ENCODE data around the gene PRODH2.
A peak's percentile ranks its signal among the peaks of the same experiment; 100 is the strongest.
"Not testable (repeated sequence)": the region's sequence is repeated elsewhere in the genome, so short reads cannot be mapped to it uniquely, and the experiment has no call there.

The PRODH2 gene

GRCh38 chr19:35848486-35848885 lies 35.8 kb upstream of the PRODH2 start:
- Mint-ChIP-seq H3K27ac (no peak overlapping the region), H3K36me3 (peaks cover 3% of the 10 kb centered on the region), H3K4me3 (no peak overlapping the region), H3K27me3 (peaks cover 99% of the 10 kb centered on the region), H3K9me3 (no peaks in the 10 kb centered on the region), H3K4me1 (peaks cover 15% of the 10 kb centered on the region)
- DNase-seq = no peak
- CTCF ChIA-PET = no interaction called here

DNA sequence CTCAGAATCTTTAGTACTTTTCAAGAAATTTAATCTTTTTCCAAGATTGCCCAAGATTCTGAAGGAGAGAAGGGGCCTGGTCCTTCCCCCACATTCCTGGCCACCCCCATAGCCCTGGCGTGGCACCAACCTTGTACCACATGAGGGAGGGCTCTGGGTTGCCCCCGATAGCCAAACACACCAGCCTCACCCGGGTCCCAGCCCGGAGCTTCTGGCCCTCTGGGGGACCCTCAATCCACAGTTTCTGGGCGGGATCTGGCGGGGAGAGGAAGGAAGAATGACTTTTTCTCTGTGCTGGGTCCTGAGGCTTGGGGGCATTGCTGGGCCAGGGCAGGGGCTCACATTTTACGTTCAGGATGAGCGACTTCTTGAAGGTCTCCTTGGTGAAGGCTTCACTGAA lies 35.3 kb upstream of the PRODH2 start:
- Mint-ChIP-seq H3K9me3 (no peaks in the 10 kb centered on the region), H3K36me3 (peaks cover 3% of the 10 kb centered on the region), H3K4me1 (peaks cover 15% of the 10 kb centered on the region), H3K27ac (no peak overlapping the region), H3K27me3 (peaks cover 99% of the 10 kb centered on the region), H3K4me3 (no peak overlapping the region)
- DNase-seq = no peak
- CTCF ChIA-PET = no interaction called here

GRCh38 chr19:35846038-35846668 lies 33.5 kb upstream of the PRODH2 start:
- Mint-ChIP-seq H3K4me3 (peak overlapping the region; percentile 4), H3K27ac (peak overlapping the region; percentile 26), H3K27me3 (peaks cover 91% of the 10 kb centered on the region), H3K9me3 (no peaks in the 10 kb centered on the region), H3K4me1 (peaks cover 15% of the 10 kb centered on the region), H3K36me3 (peaks cover 3% of the 10 kb centered on the region)
- no peak for DNase-seq
- CTCF ChIA-PET = no interaction called here

GRCh38 chr19:35845215-35846037 lies 32.8 kb upstream of the PRODH2 start:
- Mint-ChIP-seq H3K36me3 (peaks cover 3% of the 10 kb centered on the region), H3K27ac (no peak overlapping the region), H3K4me1 (peaks cover 15% of the 10 kb centered on the region), H3K27me3 (peaks cover 84% of the 10 kb centered on the region), H3K4me3 (peak overlapping the region; percentile 16), H3K9me3 (no peaks in the 10 kb centered on the region)
- CTCF ChIA-PET = no interaction called here
- peak; percentile 30 for DNase-seq

DNA sequence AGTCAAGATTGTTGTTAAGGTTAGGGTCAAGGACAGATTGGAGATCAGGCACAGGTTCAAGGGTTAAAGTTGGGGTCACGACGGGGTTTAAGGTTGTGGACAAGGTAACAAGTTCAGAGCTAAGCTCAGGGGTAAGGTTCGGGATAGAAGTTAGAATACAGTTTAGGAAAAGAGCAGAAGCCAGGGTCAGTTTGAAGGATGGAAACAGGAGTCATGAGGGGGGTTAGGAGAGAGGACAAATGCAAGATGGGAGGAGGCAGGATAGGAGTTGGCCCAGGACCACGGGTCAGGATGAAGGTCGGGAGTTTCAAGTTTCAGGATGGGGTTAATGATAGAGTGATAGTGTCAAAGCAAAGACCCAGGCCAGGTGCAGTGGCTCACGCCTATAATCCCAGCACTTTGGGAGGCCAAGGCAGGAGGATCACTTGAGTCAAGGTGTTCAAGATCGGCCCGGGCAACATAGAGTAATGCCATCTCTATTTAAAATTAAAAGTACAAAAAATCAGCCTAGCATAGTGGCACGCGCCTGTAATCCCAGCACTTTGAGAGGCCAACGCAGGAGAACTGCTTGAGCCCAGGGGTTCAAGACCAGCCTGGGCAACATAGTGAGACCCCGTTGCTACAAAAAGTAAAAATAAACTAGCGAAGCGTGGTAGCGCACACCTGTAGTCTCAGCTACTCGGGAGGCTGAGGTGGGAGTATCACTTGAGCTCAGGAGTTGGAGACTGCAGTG lies 32.0 kb upstream of the PRODH2 start:
- Mint-ChIP-seq H3K4me3 (no peak overlapping the region), H3K4me1 (peaks cover 15% of the 10 kb centered on the region), H3K9me3 (no peaks in the 10 kb centered on the region), H3K27ac (no peak overlapping the region), H3K27me3 (peaks cover 77% of the 10 kb centered on the region), H3K36me3 (peaks cover 3% of the 10 kb centered on the region)
- CTCF ChIA-PET = no interaction called here
- DNase-seq = no peak

GRCh38 chr19:35843676-35844481 lies 31.2 kb upstream of the PRODH2 start:
- CTCF ChIA-PET = no interaction called here
- H3K9me3 Mint-ChIP-seq = peaks cover 2% of the 10 kb centered on the region
- no peak overlapping the region for H3K4me3 Mint-ChIP-seq
- no peak overlapping the region for H3K27ac Mint-ChIP-seq
- DNase-seq = peak; percentile 34
- peaks cover 3% of the 10 kb centered on the region for H3K36me3 Mint-ChIP-seq
- peaks cover 15% of the 10 kb centered on the region for H3K4me1 Mint-ChIP-seq
- peaks cover 69% of the 10 kb centered on the region for H3K27me3 Mint-ChIP-seq

DNA sequence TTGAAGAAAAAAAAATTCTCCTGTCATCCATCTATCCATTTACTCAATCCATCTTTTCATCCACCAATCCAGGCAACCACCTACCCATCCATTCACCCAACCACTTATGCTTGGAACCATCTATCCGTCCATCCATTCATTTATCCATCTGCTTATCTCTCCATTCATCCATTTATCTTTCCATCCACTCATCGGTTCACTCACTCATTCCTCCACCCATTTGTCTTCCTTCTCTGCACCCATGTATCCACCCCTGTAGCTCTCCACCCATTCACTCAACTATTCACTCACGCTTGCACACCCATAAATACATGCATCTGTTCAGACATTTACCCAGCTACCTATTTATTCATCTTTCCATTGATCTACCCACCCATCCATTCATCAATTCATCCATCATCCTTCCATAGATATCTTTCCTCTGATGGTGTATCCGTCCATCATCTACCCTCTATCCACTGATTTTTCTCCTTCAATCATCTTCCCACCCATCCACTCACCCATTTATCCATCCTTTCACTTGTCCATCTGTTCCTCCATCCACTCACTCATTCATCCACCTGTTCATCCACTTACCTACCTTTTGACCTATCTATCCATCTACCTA lies 30.1 kb upstream of the PRODH2 start:
- CTCF ChIA-PET = interaction anchor here (0.6 kb wide), 1 partner anchor 252 kb away, joined by 3 read pairs; no protein-coding TSS in a partner anchor
- Mint-ChIP-seq H3K27me3 (peaks cover 58% of the 10 kb centered on the region), H3K4me1 (peaks cover 15% of the 10 kb centered on the region), H3K4me3 (no peak overlapping the region), H3K36me3 (peaks cover 3% of the 10 kb centered on the region), H3K27ac (no peak overlapping the region), H3K9me3 (peaks cover 3% of the 10 kb centered on the region)
- DNase-seq = no peak

DNA sequence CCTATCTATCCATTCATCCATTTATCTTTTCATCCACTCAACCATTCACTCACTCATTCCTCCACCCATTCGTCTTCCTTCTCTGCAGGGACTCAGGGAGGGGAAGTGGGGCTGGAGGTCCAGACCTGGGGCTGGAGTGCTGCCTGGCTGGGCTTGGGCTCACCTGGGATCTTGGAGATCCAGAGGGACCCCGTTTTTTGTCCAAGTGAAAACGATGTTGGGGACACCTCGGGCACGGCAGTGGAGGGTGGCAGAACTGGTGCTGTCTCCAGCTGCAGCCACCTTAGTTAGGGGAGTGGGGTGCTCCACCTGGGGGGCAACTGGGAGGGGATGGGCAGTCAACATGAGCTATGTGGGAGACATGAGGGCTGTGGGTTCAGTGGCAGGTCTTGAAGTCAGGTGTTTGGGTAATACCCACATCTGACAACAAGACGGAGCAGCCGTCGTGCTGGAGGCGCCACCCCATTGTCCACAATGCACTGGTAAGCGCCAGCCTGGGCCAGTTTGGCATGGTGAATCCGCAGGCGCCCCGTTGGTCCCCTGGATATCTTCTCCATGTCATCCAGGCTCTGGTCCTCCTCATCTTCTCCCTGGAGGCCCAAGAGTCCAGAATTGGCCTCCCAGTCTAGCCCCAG lies 29.4 kb upstream of the PRODH2 start:
- peaks cover 55% of the 10 kb centered on the region for H3K27me3 Mint-ChIP-seq
- CTCF ChIA-PET = interaction anchor here (0.6 kb wide), 1 partner anchor 251 kb away, joined by 3 read pairs; no protein-coding TSS in a partner anchor

GRCh38 chr19:35836096-35836495 lies 23.5 kb upstream of the PRODH2 start:
- H3K9me3 Mint-ChIP-seq, H3K4me1 Mint-ChIP-seq, CTCF ChIA-PET, H3K27ac Mint-ChIP-seq, H3K36me3 Mint-ChIP-seq, H3K4me3 Mint-ChIP-seq, DNase-seq: not testable (repeated sequence)
- peaks cover 35% of the 10 kb centered on the region for H3K27me3 Mint-ChIP-seq

More for the DNA sequence above, 29.4 kb upstream of the PRODH2 start:
- no peak for DNase-seq
- H3K4me3 Mint-ChIP-seq = no peak overlapping the region
- H3K9me3 Mint-ChIP-seq = peaks cover 3% of the 10 kb centered on the region
- H3K27ac Mint-ChIP-seq = no peak overlapping the region
- H3K36me3 Mint-ChIP-seq = peaks cover 3% of the 10 kb centered on the region
- peaks cover 15% of the 10 kb centered on the region for H3K4me1 Mint-ChIP-seq

DNA sequence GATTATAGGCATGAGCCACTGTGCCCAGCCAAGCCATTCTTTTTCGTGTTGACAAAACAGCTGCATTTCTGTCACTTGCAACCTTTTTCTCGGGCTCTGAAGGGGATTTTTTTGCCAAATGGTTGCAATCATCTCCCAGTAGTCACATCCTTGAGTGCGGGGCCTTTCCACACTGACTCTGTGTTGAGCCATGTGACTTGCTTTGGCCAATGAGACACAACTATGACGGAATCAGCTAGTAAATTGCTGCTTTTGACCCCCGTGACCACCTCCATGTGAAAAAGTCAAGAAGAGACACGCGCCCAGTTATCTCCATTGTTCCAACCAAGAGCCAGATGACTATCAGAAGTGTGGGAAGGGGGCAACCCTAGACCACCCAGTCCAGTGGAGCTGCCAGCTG lies 21.3 kb upstream of the PRODH2 start:
- CTCF ChIA-PET = no interaction called here
- H3K27me3 Mint-ChIP-seq = peaks cover 42% of the 10 kb centered on the region
- DNase-seq = no peak
- H3K4me1 Mint-ChIP-seq = no peaks in the 10 kb centered on the region
- no peak overlapping the region for H3K4me3 Mint-ChIP-seq
- H3K9me3 Mint-ChIP-seq = peaks cover 2% of the 10 kb centered on the region
- H3K27ac Mint-ChIP-seq = no peak overlapping the region
- H3K36me3 Mint-ChIP-seq = no peaks in the 10 kb centered on the region

GRCh38 chr19:35832054-35832453 lies 19.4 kb upstream of the PRODH2 start:
- CTCF ChIA-PET = no interaction called here
- H3K36me3 Mint-ChIP-seq = no peaks in the 10 kb centered on the region
- H3K27ac Mint-ChIP-seq = no peak overlapping the region
- DNase-seq = no peak
- H3K4me3 Mint-ChIP-seq = no peak overlapping the region
- H3K9me3 Mint-ChIP-seq = no peaks in the 10 kb centered on the region
- no peaks in the 10 kb centered on the region for H3K4me1 Mint-ChIP-seq
- H3K27me3 Mint-ChIP-seq = peaks cover 42% of the 10 kb centered on the region

GRCh38 chr19:35830986-35831385 lies 18.3 kb upstream of the PRODH2 start:
- CTCF ChIA-PET = no interaction called here
- no peaks in the 10 kb centered on the region for H3K36me3 Mint-ChIP-seq
- no peaks in the 10 kb centered on the region for H3K4me1 Mint-ChIP-seq
- no peaks in the 10 kb centered on the region for H3K9me3 Mint-ChIP-seq
- no peak overlapping the region for H3K4me3 Mint-ChIP-seq
- H3K27ac Mint-ChIP-seq = no peak overlapping the region
- peaks cover 38% of the 10 kb centered on the region for H3K27me3 Mint-ChIP-seq
- DNase-seq = no peak

DNA sequence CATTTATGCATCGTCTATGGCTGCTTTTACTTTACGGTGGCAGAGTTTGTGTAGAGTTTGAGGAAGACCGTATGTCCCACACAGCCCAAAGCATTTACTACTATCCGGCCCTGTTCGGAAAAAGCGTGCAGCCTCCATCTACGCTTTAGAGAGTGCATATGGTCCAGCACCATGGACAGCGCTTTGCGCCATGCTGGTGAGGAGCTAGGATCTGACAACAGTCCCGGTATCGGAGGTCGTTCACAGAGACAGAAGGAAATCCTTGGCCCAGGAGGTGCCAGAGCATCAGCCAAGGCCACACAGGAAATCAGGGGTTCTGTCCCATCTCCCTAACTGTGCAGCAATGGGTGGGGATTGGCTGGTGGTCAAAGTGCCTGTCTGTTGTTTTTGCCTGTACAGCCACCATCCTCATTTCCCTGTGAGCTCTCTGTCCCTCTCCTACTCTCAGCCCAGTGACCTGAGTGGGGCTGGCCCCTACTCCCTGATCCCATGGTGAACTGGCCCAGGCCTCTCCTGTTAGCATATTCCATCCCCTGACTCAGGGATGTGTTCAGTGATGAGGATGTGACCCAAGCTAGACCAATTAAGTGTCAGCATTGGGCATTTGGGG lies 16.2 kb upstream of the PRODH2 start:
- H3K4me1 Mint-ChIP-seq = no peaks in the 10 kb centered on the region
- DNase-seq = peak; percentile 83
- no peaks in the 10 kb centered on the region for H3K9me3 Mint-ChIP-seq
- no peak overlapping the region for H3K27ac Mint-ChIP-seq
- CTCF ChIA-PET = interaction anchor here (1.1 kb wide), 1 partner anchor 9 kb away, joined by 5 read pairs; no protein-coding TSS in a partner anchor
- H3K4me3 Mint-ChIP-seq = no peak overlapping the region
- no peaks in the 10 kb centered on the region for H3K36me3 Mint-ChIP-seq
- H3K27me3 Mint-ChIP-seq = peaks cover 30% of the 10 kb centered on the region

All from activated naive CD4-positive, alpha-beta T cell treated with anti-CD3 and anti-CD28 coated beads, Interleukin-2, amount 10 ng/mL, durations not matched to agents 7 days and 5 days (primary cell).